C4-2B (cell line): Measurements from ENCODE around the gene TAOK3.

ENCODE experiments used
- H3K27ac ChIP-seq: fragments of 450-650 bp; 2 replicates; pipeline ENCODE4 v1.5.1; 2017
- ZFX ChIP-seq: fragments of 450-650 bp; IDR thresholded peaks from 2 replicates; pipeline ENCODE4 v1.6.1; 2017
- TF ChIP-seq, protein P1 (sequence below): fragments of 450-650 bp; conservative IDR thresholded peaks from 2 replicates; pipeline ENCODE4 v1.5.1; 2017; ENCODE audit warnings: mild to moderate bottlenecking

Gene TAOK3

DNA sequence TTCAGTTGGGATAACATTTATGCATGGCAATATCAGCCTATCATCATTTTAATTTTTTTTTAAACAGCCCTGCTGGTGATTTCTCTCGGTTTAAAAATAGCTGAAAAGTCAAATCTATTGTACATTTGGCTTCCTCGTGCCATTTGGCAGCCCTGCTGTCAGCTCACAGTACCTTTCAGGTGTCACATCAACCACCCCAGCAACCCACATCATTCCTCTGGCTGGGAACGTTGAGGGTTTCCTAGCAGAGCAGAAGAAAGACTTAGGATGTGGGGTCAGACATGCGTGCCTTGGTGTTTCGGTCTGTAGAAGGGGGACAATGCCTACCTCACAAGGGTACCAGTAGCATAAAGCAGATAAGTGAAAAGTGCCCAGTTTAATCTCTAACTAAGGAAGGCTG, 221.0 kb downstream of the TAOK3 start:
- H3K27ac ChIP-seq = no peak overlapping the region
- no peak for TF ChIP-seq ZFX
- TF ChIP-seq, protein P1, sequence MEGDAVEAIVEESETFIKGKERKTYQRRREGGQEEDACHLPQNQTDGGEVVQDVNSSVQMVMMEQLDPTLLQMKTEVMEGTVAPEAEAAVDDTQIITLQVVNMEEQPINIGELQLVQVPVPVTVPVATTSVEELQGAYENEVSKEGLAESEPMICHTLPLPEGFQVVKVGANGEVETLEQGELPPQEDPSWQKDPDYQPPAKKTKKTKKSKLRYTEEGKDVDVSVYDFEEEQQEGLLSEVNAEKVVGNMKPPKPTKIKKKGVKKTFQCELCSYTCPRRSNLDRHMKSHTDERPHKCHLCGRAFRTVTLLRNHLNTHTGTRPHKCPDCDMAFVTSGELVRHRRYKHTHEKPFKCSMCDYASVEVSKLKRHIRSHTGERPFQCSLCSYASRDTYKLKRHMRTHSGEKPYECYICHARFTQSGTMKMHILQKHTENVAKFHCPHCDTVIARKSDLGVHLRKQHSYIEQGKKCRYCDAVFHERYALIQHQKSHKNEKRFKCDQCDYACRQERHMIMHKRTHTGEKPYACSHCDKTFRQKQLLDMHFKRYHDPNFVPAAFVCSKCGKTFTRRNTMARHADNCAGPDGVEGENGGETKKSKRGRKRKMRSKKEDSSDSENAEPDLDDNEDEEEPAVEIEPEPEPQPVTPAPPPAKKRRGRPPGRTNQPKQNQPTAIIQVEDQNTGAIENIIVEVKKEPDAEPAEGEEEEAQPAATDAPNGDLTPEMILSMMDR = no peak

DNA sequence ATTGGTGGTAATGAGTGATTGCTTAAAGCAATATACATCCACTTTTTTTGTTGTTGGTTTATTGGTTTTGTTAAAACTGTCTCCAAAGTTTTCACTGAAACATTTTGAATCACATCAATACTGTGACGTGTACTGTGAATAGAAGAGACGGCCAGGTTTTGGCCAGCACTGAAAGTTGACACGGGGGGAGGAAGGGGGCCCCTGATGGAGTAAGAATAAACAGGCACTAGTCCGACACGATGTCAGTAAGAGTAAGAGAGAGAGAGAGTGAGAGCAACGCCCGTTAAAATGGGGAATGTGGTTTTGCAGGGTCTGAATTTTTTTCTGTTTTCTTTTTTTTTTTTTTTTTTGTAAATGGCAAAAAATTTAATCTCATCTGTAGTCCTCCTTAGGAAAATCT, 222.1 kb downstream of the TAOK3 start:
- TF ChIP-seq ZFX = no peak
- TF ChIP-seq, protein P1 = no peak
- H3K27ac ChIP-seq = no peak overlapping the region

DNA sequence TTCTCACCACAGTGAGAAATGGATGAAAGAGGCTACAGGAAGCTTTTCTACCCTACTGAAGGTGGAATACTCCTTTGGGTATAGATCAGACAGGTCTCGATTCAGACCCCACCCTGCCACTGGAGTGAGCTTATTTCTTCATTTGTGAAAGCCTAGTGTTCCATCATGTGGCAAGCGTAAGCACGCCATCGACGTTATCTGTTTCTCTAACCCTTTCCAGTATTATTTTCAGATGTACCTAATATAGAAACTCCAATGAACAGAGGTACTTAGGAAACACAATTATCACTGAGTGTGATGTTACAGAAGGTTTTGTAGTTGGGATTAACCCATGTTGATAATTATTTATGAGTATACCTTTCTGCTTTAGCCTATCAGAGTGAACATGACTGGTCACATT, 224.4 kb downstream of the TAOK3 start:
- TF ChIP-seq, protein P1 = no peak
- TF ChIP-seq ZFX = no peak
- H3K27ac ChIP-seq = no peak overlapping the region

DNA sequence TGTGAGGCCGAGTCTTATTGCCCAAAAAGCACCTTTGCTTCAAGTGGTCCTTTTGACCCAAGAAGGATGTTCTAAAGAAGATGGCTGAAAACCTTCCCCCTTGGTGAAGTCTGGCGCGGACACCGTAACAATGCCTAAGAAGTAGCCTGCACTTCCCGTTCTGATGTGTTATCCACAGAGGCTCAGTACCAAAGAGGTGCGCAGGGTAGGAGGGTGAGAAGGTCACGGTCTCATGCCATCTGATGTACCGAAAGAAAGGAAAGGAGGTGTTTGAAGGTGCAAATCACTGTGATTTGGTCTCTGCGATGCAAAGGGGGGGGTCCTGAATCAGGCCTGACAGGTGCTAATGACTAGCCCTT, 226.9 kb downstream of the TAOK3 start:
- no peak overlapping the region for H3K27ac ChIP-seq
- no peak for TF ChIP-seq ZFX
- TF ChIP-seq, protein P1 = no peak

DNA sequence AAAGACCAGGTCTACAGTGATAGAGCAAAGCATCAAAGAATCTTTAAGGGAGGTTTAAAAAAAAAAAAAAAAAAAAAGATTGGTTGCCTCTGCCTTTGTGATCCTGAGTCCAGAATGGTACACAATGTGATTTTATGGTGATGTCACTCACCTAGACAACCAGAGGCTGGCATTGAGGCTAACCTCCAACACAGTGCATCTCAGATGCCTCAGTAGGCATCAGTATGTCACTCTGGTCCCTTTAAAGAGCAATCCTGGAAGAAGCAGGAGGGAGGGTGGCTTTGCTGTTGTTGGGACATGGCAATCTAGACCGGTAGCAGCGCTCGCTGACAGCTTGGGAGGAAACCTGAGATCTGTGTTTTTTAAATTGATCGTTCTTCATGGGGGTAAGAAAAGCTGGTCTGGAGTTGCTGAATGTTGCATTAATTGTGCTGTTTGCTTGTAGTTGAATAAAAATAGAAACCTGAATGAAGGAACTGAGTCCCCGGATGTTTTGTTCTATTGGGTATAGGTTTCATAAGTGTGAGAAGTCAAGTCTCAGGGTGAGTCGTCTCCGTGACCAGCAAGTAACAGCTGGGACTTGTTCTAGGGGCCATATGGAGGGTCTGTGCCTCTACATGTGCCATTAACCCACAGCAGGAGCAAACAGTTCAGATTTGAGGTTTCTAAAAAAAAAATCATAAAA, 227.5 kb downstream of the TAOK3 start:
- TF ChIP-seq, protein P1 = no peak
- no peak for TF ChIP-seq ZFX
- no peak overlapping the region for H3K27ac ChIP-seq

DNA sequence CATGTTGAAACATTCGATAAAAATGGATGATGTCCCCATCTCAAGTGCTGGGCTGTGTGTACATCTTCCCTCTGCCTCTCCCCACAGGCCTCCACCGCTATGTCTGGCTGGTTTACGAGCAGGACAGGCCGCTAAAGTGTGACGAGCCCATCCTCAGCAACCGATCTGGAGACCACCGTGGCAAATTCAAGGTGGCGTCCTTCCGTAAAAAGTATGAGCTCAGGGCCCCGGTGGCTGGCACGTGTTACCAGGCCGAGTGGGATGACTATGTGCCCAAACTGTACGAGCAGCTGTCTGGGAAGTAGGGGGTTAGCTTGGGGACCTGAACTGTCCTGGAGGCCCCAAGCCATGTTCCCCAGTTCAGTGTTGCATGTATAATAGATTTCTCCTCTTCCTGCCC, 228.2 kb downstream of the TAOK3 start:
- no peak overlapping the region for H3K27ac ChIP-seq

DNA sequence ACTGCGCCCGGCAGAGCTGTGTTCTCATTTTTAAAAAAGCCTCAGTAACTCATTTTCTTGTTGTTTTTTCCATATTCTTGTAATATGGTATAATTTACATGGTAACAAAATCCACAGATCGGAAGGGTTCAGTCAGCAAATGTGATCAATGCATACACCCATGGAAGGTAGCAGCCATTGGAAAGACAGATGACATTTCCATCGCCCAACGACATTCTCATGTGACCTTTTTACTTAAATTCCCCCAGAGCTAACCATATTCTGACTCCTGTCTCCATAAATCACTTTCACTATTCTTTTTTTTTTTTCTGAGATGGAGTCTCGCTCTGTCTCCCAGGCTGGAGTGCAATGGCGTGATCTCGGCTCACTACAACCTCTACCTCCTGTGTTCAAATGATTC, 231.9 kb downstream of the TAOK3 start:
- H3K27ac ChIP-seq = no peak overlapping the region
- TF ChIP-seq ZFX = no peak
- TF ChIP-seq, protein P1 = no peak

More for the DNA sequence above, 228.2 kb downstream of the TAOK3 start:
- TF ChIP-seq ZFX = no peak
- TF ChIP-seq, protein P1 = no peak
